Neural cell (in vitro differentiated cells): ENCODE measurements around the gene NCEH1.

ENCODE experiments used
- EP300 ChIP-seq: fragments of 450-650 bp; conservative IDR thresholded peaks from 2 replicates; pipeline ENCODE4 v1.6.1; 2014; ENCODE audit warnings: antibody characterized with exemption, mild to moderate bottlenecking, moderate library complexity; ENCODE audit not compliant: poor library complexity, severe bottlenecking
- REST ChIP-seq: IDR thresholded peaks from 2 replicates; pipeline ENCODE4 v1.6.1; 2012; ENCODE audit warnings: borderline replicate concordance

DNA sequence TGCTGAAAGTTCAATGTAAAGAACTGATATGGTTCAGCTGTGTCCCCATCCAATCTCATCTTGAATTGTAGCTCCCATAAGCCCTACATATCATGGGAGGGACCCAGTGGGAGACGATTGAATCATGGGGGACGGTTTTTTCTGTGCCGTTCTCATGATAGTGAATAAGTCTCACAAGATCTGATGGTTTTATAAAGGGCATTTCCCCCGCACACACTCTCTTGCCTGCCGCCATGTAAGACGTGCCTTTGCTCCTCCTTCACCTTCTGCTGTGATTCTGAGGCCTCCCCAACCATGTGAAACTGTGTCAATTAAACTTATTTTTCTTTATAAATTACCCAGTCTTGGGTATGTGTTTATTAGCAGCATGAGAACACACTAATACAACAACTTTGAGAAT is 101.1 kb downstream of the NCEH1 start:
- TF ChIP-seq EP300 = no peak
- no peak for TF ChIP-seq REST
